KMS-11 (cell line): ENCODE measurements around the gene LRIT2.
"Not testable (repeated sequence)": the region's sequence is repeated elsewhere in the genome, so short reads cannot be mapped to it uniquely, and the experiment has no call there.

Experiments used
- H2AFZ ChIP-seq: fragments of 200-600 bp; sonication (generic); 2 replicates; pipeline ENCODE4 v1.6.1; 2016; ENCODE audit warnings: antibody characterized with exemption, mixed run types, low read depth
- H3K27ac ChIP-seq: fragments of 200-600 bp; sonication (generic); 2 replicates; pipeline ENCODE4 v1.6.1; 2016; ENCODE audit warnings: mild to moderate bottlenecking, mixed run types
- H3K27me3 ChIP-seq: fragments of 200-600 bp; sonication (generic); 2 replicates; pipeline ENCODE4 v1.6.1; 2017; ENCODE audit warnings: mild to moderate bottlenecking, low read depth, mixed run types, moderate library complexity; ENCODE audit not compliant: insufficient read depth
- H3K36me3 ChIP-seq: fragments of 200-600 bp; sonication (generic); 2 replicates; pipeline ENCODE4 v1.6.1; 2017; ENCODE audit warnings: mild to moderate bottlenecking, mixed run types; ENCODE audit not compliant: insufficient read depth
- H3K4me1 ChIP-seq: fragments of 200-600 bp; sonication (generic); 2 replicates; pipeline ENCODE4 v1.6.1; 2016; ENCODE audit warnings: mild to moderate bottlenecking, low read depth, mixed run types; ENCODE audit not compliant: poor library complexity, severe bottlenecking
- H3K4me2 ChIP-seq: fragments of 200-600 bp; sonication (generic); 2 replicates; pipeline ENCODE4 v1.7.0; 2016; ENCODE audit warnings: mild to moderate bottlenecking, mixed run types
- H3K4me3 ChIP-seq: fragments of 200-600 bp; sonication (generic); IDR thresholded peaks from 2 replicates; pipeline ENCODE4 v1.6.1; 2017; ENCODE audit warnings: low read depth, low read length, mixed read lengths; ENCODE audit not compliant: insufficient read depth
- H3K79me2 ChIP-seq: fragments of 200-600 bp; sonication (generic); 2 replicates; pipeline ENCODE4 v1.6.1; 2016; ENCODE audit warnings: low read depth, mixed run types; ENCODE audit not compliant: insufficient read depth
- H3K9ac ChIP-seq: fragments of 200-600 bp; sonication (generic); 2 replicates; pipeline ENCODE4 v1.6.1; 2016; ENCODE audit warnings: mild to moderate bottlenecking, mixed run types
- H4K20me1 ChIP-seq: fragments of 200-600 bp; sonication (generic); 2 replicates; pipeline ENCODE4 v1.6.1; 2016; ENCODE audit warnings: mild to moderate bottlenecking, mixed run types; ENCODE audit not compliant: insufficient read depth
- CTCF ChIP-seq: fragments of 200-600 bp; sonication (generic); conservative IDR thresholded peaks from 2 replicates; pipeline ENCODE4 v1.6.1; 2017; ENCODE audit warnings: low read depth, mild to moderate bottlenecking, antibody characterized with exemption, low read length, moderate library complexity, mixed read lengths

LRIT2 gene

GRCh38 chr10:84175436-84175835 lies 49.9 kb downstream of the LRIT2 start:
- no peak overlapping the region for H3K27ac ChIP-seq

GRCh38 chr10:84173501-84173929 lies 51.8 kb downstream of the LRIT2 start, which contains the start of gene GPR15LG:
Gene GPR15LG (plus strand): TSS chr10:84173801. CDS start chr10:84173852, 51 bp downstream.
- no peak for TF ChIP-seq CTCF
- H3K4me2 ChIP-seq: no peak within 1 kb of the TSS
- no peaks in the 10 kb centered on the region for H4K20me1 ChIP-seq
- no peaks in the 10 kb centered on the region for H3K36me3 ChIP-seq
- no peaks in the 10 kb centered on the region for H3K79me2 ChIP-seq
- H3K27ac ChIP-seq: no peak within 1 kb of the TSS
- H3K4me3 ChIP-seq: no peak within 1 kb of the TSS
- H2AFZ ChIP-seq: no peak within 1 kb of the TSS
- no peaks in the 10 kb centered on the region for H3K4me1 ChIP-seq
- H3K27me3 ChIP-seq: no peaks in the 10 kb centered on the region
- no peak within 1 kb of the TSS for H3K9ac ChIP-seq

More at GRCh38 chr10:84175436-84175835, 49.9 kb downstream of the LRIT2 start:
- Histone ChIP-seq H3K4me2 (no peak overlapping the region), H3K9ac (no peak overlapping the region), H3K79me2 (no peaks in the 10 kb centered on the region), H4K20me1 (no peaks in the 10 kb centered on the region), H3K4me3 (no peak overlapping the region), H3K4me1 (no peaks in the 10 kb centered on the region), H2AFZ (no peak overlapping the region), H3K27me3 (no peaks in the 10 kb centered on the region), H3K36me3 (no peaks in the 10 kb centered on the region)
- no peak for TF ChIP-seq CTCF

- H3K9ac ChIP-seq: no peak overlapping the region
- H3K4me3 ChIP-seq: no peak overlapping the region
- no peaks in the 10 kb centered on the region for H3K27me3 ChIP-seq
- no peaks in the 10 kb centered on the region for H3K36me3 ChIP-seq
- H3K27ac ChIP-seq: no peak overlapping the region
- H3K4me1 ChIP-seq: no peaks in the 10 kb centered on the region
- H2AFZ ChIP-seq: no peak overlapping the region
- TF ChIP-seq CTCF: no peak
- H3K4me2 ChIP-seq: no peak overlapping the region
- no peaks in the 10 kb centered on the region for H3K79me2 ChIP-seq
- H4K20me1 ChIP-seq: no peaks in the 10 kb centered on the region
These were observed 52.6 kb downstream of the LRIT2 start for GRCh38 chr10:84172467-84173356.

- not testable (repeated sequence) for H3K27me3 ChIP-seq, H3K4me3 ChIP-seq, H3K4me2 ChIP-seq, H2AFZ ChIP-seq, H3K36me3 ChIP-seq, H3K4me1 ChIP-seq, H3K79me2 ChIP-seq, H4K20me1 ChIP-seq, H3K27ac ChIP-seq, H3K9ac ChIP-seq
These were observed 53.5 kb downstream of the LRIT2 start for GRCh38 chr10:84171700-84172466.

GRCh38 chr10:84171237-84171636 lies 54.1 kb downstream of the LRIT2 start:
- H2AFZ ChIP-seq, H3K36me3 ChIP-seq, H3K27ac ChIP-seq, H3K4me1 ChIP-seq, H3K4me3 ChIP-seq, H3K27me3 ChIP-seq, H3K4me2 ChIP-seq, H4K20me1 ChIP-seq, H3K9ac ChIP-seq, H3K79me2 ChIP-seq: not testable (repeated sequence)
